ENCODE results near the gene ZKSCAN5.

ZKSCAN5 gene

GRCh38 chr7:99504603-99505323, at the start of gene ZKSCAN5:
Gene ZKSCAN5 (plus strand): TSS chr7:99504662. CDS start chr7:99506045, 1,383 bp downstream.
- DNase-seq (ENCODE audit: low read depth) = peak; percentile 96

GRCh38 chr7:99455874-99456273, 48.6 kb upstream of the ZKSCAN5 start:
- DNase-seq (ENCODE audit: low read depth) = no peak

- no peak for DNase-seq (ENCODE audit: low read depth)
These were observed 48.2 kb upstream of the ZKSCAN5 start for GRCh38 chr7:99456288-99456687.

GRCh38 chr7:99457050-99457649, 47.3 kb upstream of the ZKSCAN5 start:
- DNase-seq (ENCODE audit: low read depth) = no peak

GRCh38 chr7:99457650-99458493, 46.6 kb upstream of the ZKSCAN5 start:
- DNase-seq (ENCODE audit: low read depth) = no peak

GRCh38 chr7:99459087-99459486, 45.4 kb upstream of the ZKSCAN5 start:
- DNase-seq (ENCODE audit: low read depth) = peak; percentile 22

- no peak for DNase-seq (ENCODE audit: low read depth)
These were observed 43.8 kb upstream of the ZKSCAN5 start for GRCh38 chr7:99460651-99461050.

- DNase-seq (ENCODE audit: low read depth) = no peak
These were observed 43.2 kb upstream of the ZKSCAN5 start for GRCh38 chr7:99461221-99461620.

- DNase-seq (ENCODE audit: low read depth) = no peak
These were observed 39.1 kb upstream of the ZKSCAN5 start for GRCh38 chr7:99465421-99465768.

- no peak for DNase-seq (ENCODE audit: low read depth)
These were observed 36.0 kb upstream of the ZKSCAN5 start for GRCh38 chr7:99468336-99468918.

GRCh38 chr7:99469381-99470065, 34.9 kb upstream of the ZKSCAN5 start:
- no peak for DNase-seq (ENCODE audit: low read depth)

- DNase-seq (ENCODE audit: low read depth) = peak; percentile 93
These were observed 31.7 kb upstream of the ZKSCAN5 start, which contains the start of gene ZNF789 for GRCh38 chr7:99472561-99473314. Gene ZNF789 (plus strand): TSS chr7:99472890. CDS start chr7:99476457, 3,567 bp downstream.

GRCh38 chr7:99473315-99473596, 31.2 kb upstream of the ZKSCAN5 start:
- DNase-seq (ENCODE audit: low read depth) = peak; percentile 90

- no peak for DNase-seq (ENCODE audit: low read depth)
These were observed 28.4 kb upstream of the ZKSCAN5 start for GRCh38 chr7:99476107-99476506.

- DNase-seq (ENCODE audit: low read depth) = no peak
These were observed 25.7 kb upstream of the ZKSCAN5 start for GRCh38 chr7:99478464-99479440.

GRCh38 chr7:99485094-99485493, 19.4 kb upstream of the ZKSCAN5 start:
- no peak for DNase-seq (ENCODE audit: low read depth)

- no peak for DNase-seq (ENCODE audit: low read depth)
These were observed 15.2 kb upstream of the ZKSCAN5 start for GRCh38 chr7:99489235-99489634.

- no peak for DNase-seq (ENCODE audit: low read depth)
These were observed 13.6 kb upstream of the ZKSCAN5 start for GRCh38 chr7:99490878-99491277.

- DNase-seq (ENCODE audit: low read depth) = no peak
These were observed 10.6 kb upstream of the ZKSCAN5 start for GRCh38 chr7:99493823-99494222.
